CD14-positive monocyte (primary cell): ENCODE results near the gene PARVG. TPM values are rescaled to one million over a fixed set of nuclear protein-coding genes. Genes with fewer than 3 reads are reported as not detected.

Experiments used
- DNase-seq, 3 donors: peaks; one replicate each; pipeline ENCODE4 v3.0.0-alpha.2; 2011 to 2022
- H2AFZ ChIP-seq: 2 replicates; pipeline ENCODE4 v1.6.0; 2012; ENCODE audit warnings: mild to moderate bottlenecking, low read depth, low read length, inconsistent platforms; ENCODE audit not compliant: insufficient read depth, poor library complexity, severe bottlenecking
- H3K27ac ChIP-seq, 2 donors: 1 replicate in 1 of 2; 2 replicates in 1 of 2; pipeline ENCODE4 v1.5.1; 2012 to 2013; ENCODE audit warnings: low read length in 2 of 2, control low read depth in 1 of 2, inconsistent platforms in 1 of 2, low read depth in 1 of 2, mild to moderate bottlenecking in 1 of 2
- H3K27me3 ChIP-seq, 2 donors: one replicate each; pipeline versions ENCODE4 v1.6.0 to v1.6.1; 2011 to 2013; ENCODE audit warnings: low read length in 2 of 2; ENCODE audit not compliant: control insufficient read depth in 2 of 2, insufficient read depth in 2 of 2
- H3K36me3 ChIP-seq, 2 donors: replicated peaks in 1 of 2; 1 replicate in 1 of 2; 2 replicates in 1 of 2; pipeline versions ENCODE4 v1.5.1 to v1.6.1; 2012 to 2013; ENCODE audit warnings: low read length in 2 of 2, control low read depth in 1 of 2, inconsistent platforms in 1 of 2, mild to moderate bottlenecking in 1 of 2; ENCODE audit not compliant: insufficient read depth in 2 of 2, control insufficient read depth in 1 of 2
- H3K4me1 ChIP-seq, 2 donors: 1 replicate in 1 of 2; 2 replicates in 1 of 2; pipeline versions ENCODE4 v1.5.1 to v1.6.1; 2012 to 2013; ENCODE audit warnings: low read length in 2 of 2, control low read depth in 1 of 2, inconsistent platforms in 1 of 2, mild to moderate bottlenecking in 1 of 2, moderate library complexity in 1 of 2; ENCODE audit not compliant: insufficient read depth in 2 of 2, control insufficient read depth in 1 of 2
- H3K4me2 ChIP-seq: replicated peaks from 2 replicates; pipeline ENCODE3; 2012; ENCODE audit warnings: low read length, moderate library complexity, mild to moderate bottlenecking; ENCODE audit not compliant: poor library complexity, severe bottlenecking; ENCODE audit errors: extremely low read depth
- H3K4me3 ChIP-seq, 3 experiments: fragments of 200-600 bp in 1 of 3; sonication (generic) in 1 of 3; replicated peaks in 1 of 3; 1 replicate in 2 of 3; 2 replicates in 1 of 3; pipeline ENCODE4 v1.5.1; 2011 to 2013; ENCODE audit warnings: low read length in 3 of 3, mild to moderate bottlenecking in 3 of 3, control low read depth in 2 of 3, low read depth in 2 of 3, inconsistent platforms in 1 of 3, moderate library complexity in 1 of 3
- H3K79me2 ChIP-seq: 2 replicates; pipeline ENCODE4 v1.6.0; 2012; ENCODE audit warnings: mild to moderate bottlenecking, control low read depth, inconsistent platforms, low read length, moderate library complexity; ENCODE audit not compliant: insufficient read depth
- H3K9ac ChIP-seq: 2 replicates; pipeline ENCODE4 v1.6.0; 2017; ENCODE audit warnings: low read length, mild to moderate bottlenecking; ENCODE audit not compliant: insufficient read depth, poor library complexity, severe bottlenecking
- H3K9me3 ChIP-seq, 2 donors: replicated peaks in 1 of 2; 1 replicate in 1 of 2; 2 replicates in 1 of 2; pipeline versions ENCODE4 v1.5.1 to v1.6.1; 2012 to 2013; ENCODE audit warnings: low read length in 2 of 2, control low read depth in 1 of 2; ENCODE audit not compliant: control insufficient read depth in 1 of 2, insufficient read depth in 1 of 2
- H4K20me1 ChIP-seq: 2 replicates; pipeline ENCODE4 v1.6.0; 2012; ENCODE audit warnings: mild to moderate bottlenecking, low read length, control low read depth, moderate library complexity; ENCODE audit not compliant: insufficient read depth
- H3K27ac Mint-ChIP-seq, 7 donors: one replicate each; pipeline ENCODE4 v1.8.0; 2020; ENCODE audit warnings: mild to moderate bottlenecking in 7 of 7, mixed read lengths in 7 of 7, moderate library complexity in 6 of 7, inconsistent platforms in 2 of 7
- H3K27me3 Mint-ChIP-seq, 3 donors: one replicate each; pipeline ENCODE4 v1.8.0; 2021 to 2022; ENCODE audit warnings: low read depth in 3 of 3, mild to moderate bottlenecking in 3 of 3, mixed read lengths in 3 of 3, moderate library complexity in 3 of 3, inconsistent platforms in 1 of 3
- H3K36me3 Mint-ChIP-seq, 2 donors: one replicate each; pipeline ENCODE4 v1.8.0; 2020; ENCODE audit warnings: mixed read lengths in 2 of 2, inconsistent platforms in 1 of 2, mild to moderate bottlenecking in 1 of 2
- H3K4me1 Mint-ChIP-seq: one replicate; pipeline ENCODE4 v1.8.0; 2020; ENCODE audit warnings: mild to moderate bottlenecking, mixed read lengths
- H3K4me3 Mint-ChIP-seq, 2 donors: one replicate each; pipeline ENCODE4 v1.8.0; 2020; ENCODE audit warnings: mild to moderate bottlenecking in 2 of 2, mixed read lengths in 2 of 2, moderate library complexity in 1 of 2
- H3K9me3 Mint-ChIP-seq, 7 donors: one replicate each; pipeline ENCODE4 v1.8.0; 2020 to 2022; ENCODE audit warnings: mixed read lengths in 7 of 7, mild to moderate bottlenecking in 6 of 7, moderate library complexity in 6 of 7, inconsistent platforms in 2 of 7
- WGBS: methylation state at CpG from one replicate; pipeline ENCODE4 v1.1.5; 2013; ENCODE audit warnings: missing lambda C conversion rate; ENCODE audit not compliant: insufficient coverage; 5-methylcytosine and 5-hydroxymethylcytosine counted together
- intact Hi-C, 2 donors: fragments of 100-400 bp; cut with micrococcal nuclease; formaldehyde crosslinking; loops; one replicate each; pipeline versions ENCODE4 v1.15.0 to v1.15.1; 2023
- polyA plus RNA-seq, 3 donors: library from polyadenylated mRNA; depleted of rRNA in 1 of 3; unstranded in 2 of 3; stranded (reverse) in 1 of 3; fragments of 300-500 nt in 2 of 3; fragments of >200 nt in 1 of 3; fragmentation: Illumina TruSeq in 2 of 3; gene quantifications; 1 replicate in 2 of 3; 2 replicates in 1 of 3; pipeline ENCODE4 v1.2.3, GENCODE V29; 2012 to 2021
- TF ChIP-seq, protein P1 (sequence below): fragments of 200-600 bp; IDR thresholded peaks from one replicate; pipeline ENCODE4 v1.8.0; 2022; ENCODE audit warnings: antibody characterized with exemption, mild to moderate bottlenecking

The PARVG gene
- polyA plus RNA-seq, 3 donors, result 169 to 577 (median 190) TPM

DNA sequence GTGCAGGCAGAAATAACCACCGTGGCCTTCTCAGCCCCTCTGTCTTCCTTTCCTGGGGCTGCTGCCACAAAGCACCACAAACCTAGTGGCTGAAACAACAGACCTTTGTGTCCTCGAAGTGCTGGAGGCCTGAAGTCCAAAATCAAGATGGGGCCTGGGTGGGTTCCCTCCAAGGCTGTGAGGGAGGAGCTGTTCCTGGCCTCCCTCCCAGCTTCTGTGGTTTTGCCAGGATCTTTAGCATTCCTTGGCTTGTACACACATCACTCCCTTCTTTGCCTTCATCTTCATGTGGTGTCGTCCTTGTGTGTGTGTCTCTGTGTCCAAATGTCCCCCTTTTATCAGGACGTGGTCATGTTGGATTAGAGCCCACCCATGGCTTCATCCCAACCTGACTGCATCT lies 29.0 kb upstream of the PARVG start:
- intact Hi-C loops, result no loop called here
- Histone ChIP-seq H2AFZ (no peak overlapping the region), H3K9ac (no peak overlapping the region), H3K27ac (no peak overlapping the region), H3K4me3 (no peak overlapping the region), H3K4me1 (no peaks in the 10 kb centered on the region), H3K9me3 (no peaks in the 10 kb centered on the region), H3K79me2 (no peaks in the 10 kb centered on the region), H3K4me2 (no peak overlapping the region), H4K20me1 (no peaks in the 10 kb centered on the region), H3K27me3 (no peaks in the 10 kb centered on the region), H3K36me3 (peaks cover 11 to 31% of the 10 kb centered on the region in 2 donors)
- no peaks in the 10 kb centered on the region for H3K4me1 Mint-ChIP-seq
- H3K36me3 Mint-ChIP-seq, result peaks cover 48 to 54% of the 10 kb centered on the region in 2 donors
- TF ChIP-seq, protein P1, sequence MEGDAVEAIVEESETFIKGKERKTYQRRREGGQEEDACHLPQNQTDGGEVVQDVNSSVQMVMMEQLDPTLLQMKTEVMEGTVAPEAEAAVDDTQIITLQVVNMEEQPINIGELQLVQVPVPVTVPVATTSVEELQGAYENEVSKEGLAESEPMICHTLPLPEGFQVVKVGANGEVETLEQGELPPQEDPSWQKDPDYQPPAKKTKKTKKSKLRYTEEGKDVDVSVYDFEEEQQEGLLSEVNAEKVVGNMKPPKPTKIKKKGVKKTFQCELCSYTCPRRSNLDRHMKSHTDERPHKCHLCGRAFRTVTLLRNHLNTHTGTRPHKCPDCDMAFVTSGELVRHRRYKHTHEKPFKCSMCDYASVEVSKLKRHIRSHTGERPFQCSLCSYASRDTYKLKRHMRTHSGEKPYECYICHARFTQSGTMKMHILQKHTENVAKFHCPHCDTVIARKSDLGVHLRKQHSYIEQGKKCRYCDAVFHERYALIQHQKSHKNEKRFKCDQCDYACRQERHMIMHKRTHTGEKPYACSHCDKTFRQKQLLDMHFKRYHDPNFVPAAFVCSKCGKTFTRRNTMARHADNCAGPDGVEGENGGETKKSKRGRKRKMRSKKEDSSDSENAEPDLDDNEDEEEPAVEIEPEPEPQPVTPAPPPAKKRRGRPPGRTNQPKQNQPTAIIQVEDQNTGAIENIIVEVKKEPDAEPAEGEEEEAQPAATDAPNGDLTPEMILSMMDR, result no peak
- peaks cover 0 to 2% (median 0%) of the 10 kb centered on the region in 7 donors for H3K9me3 Mint-ChIP-seq
- peaks cover 0 to 3% (median 1%) of the 10 kb centered on the region in 3 donors for H3K27me3 Mint-ChIP-seq
- no peak overlapping the region for H3K27ac Mint-ChIP-seq
- no peak for DNase-seq
- H3K4me3 Mint-ChIP-seq, result no peak overlapping the region
- WGBS, result 94% methylated on average over 4 of the region's 4 CpGs

GRCh38 chr22:44153710-44154109 lies 27.0 kb upstream of the PARVG start:
- intact Hi-C loops, result no loop called here
- WGBS, result 90% methylated on average over 5 of the region's 10 CpGs

More at GRCh38 chr22:44153710-44154109, 27.0 kb upstream of the PARVG start:
- Mint-ChIP-seq H3K36me3 (peaks cover 51 to 52% of the 10 kb centered on the region in 2 donors), H3K27ac (no peak overlapping the region), H3K4me3 (no peak overlapping the region), H3K27me3 (peaks cover 0 to 2% (median 1%) of the 10 kb centered on the region in 3 donors), H3K4me1 (no peaks in the 10 kb centered on the region), H3K9me3 (peaks cover 0 to 2% (median 0%) of the 10 kb centered on the region in 7 donors)
- H4K20me1 ChIP-seq, result no peaks in the 10 kb centered on the region
- H3K9ac ChIP-seq, result no peak overlapping the region
- no peak overlapping the region for H3K4me3 ChIP-seq
- no peaks in the 10 kb centered on the region for H3K79me2 ChIP-seq
- no peak overlapping the region for H2AFZ ChIP-seq
- no peak overlapping the region for H3K4me2 ChIP-seq
- H3K4me1 ChIP-seq, result no peaks in the 10 kb centered on the region
- no peaks in the 10 kb centered on the region for H3K27me3 ChIP-seq
- no peak for DNase-seq
- H3K27ac ChIP-seq, result no peak overlapping the region
- H3K9me3 ChIP-seq, result no peaks in the 10 kb centered on the region
- TF ChIP-seq, protein P1, result no peak
- peaks cover 9 to 35% of the 10 kb centered on the region in 2 donors for H3K36me3 ChIP-seq
